Neural crest cell (in vitro differentiated cells): ENCODE measurements around the gene ACACB. TPM values are rescaled to one million over a fixed set of nuclear protein-coding genes. Genes with fewer than 3 reads are reported as not detected.

Source experiments
- DNase-seq: peaks from one replicate; pipeline ENCODE4 v3.0.0; 2021; ENCODE audit warnings: low read depth, mixed read lengths, low spot score
- H3K27ac Mint-ChIP-seq: one replicate; pipeline ENCODE4 v1.8.0; 2021; ENCODE audit warnings: mild to moderate bottlenecking, mixed read lengths; ENCODE audit not compliant: unreplicated experiment
- H3K27me3 Mint-ChIP-seq: 2 replicates; pipeline ENCODE4 v1.8.0; 2021; ENCODE audit warnings: low read depth, mild to moderate bottlenecking, mixed read lengths
- H3K36me3 Mint-ChIP-seq: 2 replicates; pipeline ENCODE4 v1.8.0; 2021; ENCODE audit warnings: low read depth, mild to moderate bottlenecking, mixed read lengths
- H3K4me1 Mint-ChIP-seq: 2 replicates; pipeline ENCODE4 v1.8.0; 2021; ENCODE audit warnings: mixed read lengths
- H3K4me3 Mint-ChIP-seq: one replicate; pipeline ENCODE4 v1.8.0; 2021; ENCODE audit warnings: mild to moderate bottlenecking, mixed read lengths
- H3K9me3 Mint-ChIP-seq: 2 replicates; pipeline ENCODE4 v1.8.0; 2021; ENCODE audit warnings: mixed read lengths
- total RNA-seq: library from RNA; stranded (reverse); gene quantifications from 2 replicates; pipeline ENCODE4 v1.2.1, GENCODE V29; 2021
- TF ChIP-seq, protein P1 (sequence below): fragments of 200-600 bp; sonication (generic); conservative IDR thresholded peaks from 2 replicates; pipeline ENCODE4 v1.5.0; 2021; ENCODE audit warnings: antibody characterized with exemption, mild to moderate bottlenecking

Gene ACACB
- total RNA-seq, 1 donor from 2014 or later = 15.9 TPM

DNA sequence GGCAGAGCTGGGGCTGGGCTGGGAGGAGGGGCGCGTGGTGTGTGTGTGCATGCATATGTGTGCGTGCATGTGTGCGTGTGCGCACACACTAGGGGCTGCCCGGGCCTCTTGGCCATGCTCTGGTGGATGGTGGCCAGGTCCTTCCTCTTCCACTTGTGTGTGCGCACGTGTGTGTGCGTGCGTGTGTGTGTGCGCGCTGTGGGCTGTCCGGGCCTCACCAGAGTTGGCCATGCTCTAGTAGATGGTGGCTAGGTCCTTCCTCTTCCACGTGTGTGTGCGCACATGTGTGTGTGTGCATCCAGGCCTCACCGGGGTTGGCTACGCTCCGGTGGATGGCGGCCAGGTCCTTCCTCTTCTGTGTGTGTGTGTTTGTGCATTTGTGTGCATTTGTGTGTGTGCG is 168.0 kb downstream of the ACACB start:
- H3K27me3 Mint-ChIP-seq = no peaks in the 10 kb centered on the region
- TF ChIP-seq, protein P1, sequence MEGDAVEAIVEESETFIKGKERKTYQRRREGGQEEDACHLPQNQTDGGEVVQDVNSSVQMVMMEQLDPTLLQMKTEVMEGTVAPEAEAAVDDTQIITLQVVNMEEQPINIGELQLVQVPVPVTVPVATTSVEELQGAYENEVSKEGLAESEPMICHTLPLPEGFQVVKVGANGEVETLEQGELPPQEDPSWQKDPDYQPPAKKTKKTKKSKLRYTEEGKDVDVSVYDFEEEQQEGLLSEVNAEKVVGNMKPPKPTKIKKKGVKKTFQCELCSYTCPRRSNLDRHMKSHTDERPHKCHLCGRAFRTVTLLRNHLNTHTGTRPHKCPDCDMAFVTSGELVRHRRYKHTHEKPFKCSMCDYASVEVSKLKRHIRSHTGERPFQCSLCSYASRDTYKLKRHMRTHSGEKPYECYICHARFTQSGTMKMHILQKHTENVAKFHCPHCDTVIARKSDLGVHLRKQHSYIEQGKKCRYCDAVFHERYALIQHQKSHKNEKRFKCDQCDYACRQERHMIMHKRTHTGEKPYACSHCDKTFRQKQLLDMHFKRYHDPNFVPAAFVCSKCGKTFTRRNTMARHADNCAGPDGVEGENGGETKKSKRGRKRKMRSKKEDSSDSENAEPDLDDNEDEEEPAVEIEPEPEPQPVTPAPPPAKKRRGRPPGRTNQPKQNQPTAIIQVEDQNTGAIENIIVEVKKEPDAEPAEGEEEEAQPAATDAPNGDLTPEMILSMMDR = no peak
- H3K9me3 Mint-ChIP-seq = no peaks in the 10 kb centered on the region
- no peak overlapping the region for H3K4me3 Mint-ChIP-seq
- H3K4me1 Mint-ChIP-seq = no peaks in the 10 kb centered on the region
- no peak overlapping the region for H3K27ac Mint-ChIP-seq
- no peak for DNase-seq
- no peaks in the 10 kb centered on the region for H3K36me3 Mint-ChIP-seq

DNA sequence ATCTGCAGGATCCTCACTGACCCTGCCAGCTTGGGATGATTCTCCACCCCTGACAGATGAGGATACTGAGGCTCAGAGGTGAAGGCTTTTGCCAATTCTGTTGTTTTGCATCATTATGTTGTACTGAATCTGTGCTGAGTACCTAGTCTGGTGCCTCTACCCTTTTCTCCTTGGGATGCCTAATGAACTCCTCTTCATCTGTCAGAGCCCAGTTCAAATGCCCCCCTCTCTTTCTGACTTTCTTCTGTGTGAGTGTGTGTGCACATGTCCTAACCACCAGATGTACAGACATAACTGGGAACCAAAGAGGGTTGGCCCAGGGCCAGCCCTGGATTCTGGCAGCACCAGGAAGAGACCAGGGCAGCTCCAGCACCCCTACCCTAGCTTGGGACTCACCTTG is 169.9 kb downstream of the ACACB start:
- Mint-ChIP-seq H3K27me3 (no peaks in the 10 kb centered on the region), H3K4me3 (no peak overlapping the region), H3K27ac (no peak overlapping the region), H3K9me3 (no peaks in the 10 kb centered on the region), H3K36me3 (no peaks in the 10 kb centered on the region), H3K4me1 (peaks cover 7% of the 10 kb centered on the region)
- TF ChIP-seq, protein P1 = no peak
- DNase-seq = no peak

DNA sequence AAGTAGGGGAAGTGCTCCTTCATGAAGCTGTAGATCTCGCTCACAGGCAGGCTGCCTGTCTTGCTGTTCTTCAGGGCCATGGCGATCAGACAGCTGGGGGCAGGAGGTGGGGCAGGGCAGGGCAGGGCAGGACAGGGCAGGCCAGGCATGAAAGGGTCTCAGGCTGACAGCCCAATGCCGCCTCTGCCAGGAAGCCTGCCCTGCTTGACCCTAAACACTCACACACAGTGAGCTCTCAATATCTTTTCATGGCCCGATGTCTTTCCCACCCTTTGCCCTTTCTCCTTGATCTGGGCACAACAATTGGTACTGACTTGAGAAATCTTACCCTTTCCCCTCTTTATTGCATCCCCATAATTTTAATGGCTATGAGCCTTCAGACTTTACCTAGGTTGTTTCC is 170.3 kb downstream of the ACACB start:
- no peak overlapping the region for H3K27ac Mint-ChIP-seq
- H3K4me3 Mint-ChIP-seq = no peak overlapping the region

DNA sequence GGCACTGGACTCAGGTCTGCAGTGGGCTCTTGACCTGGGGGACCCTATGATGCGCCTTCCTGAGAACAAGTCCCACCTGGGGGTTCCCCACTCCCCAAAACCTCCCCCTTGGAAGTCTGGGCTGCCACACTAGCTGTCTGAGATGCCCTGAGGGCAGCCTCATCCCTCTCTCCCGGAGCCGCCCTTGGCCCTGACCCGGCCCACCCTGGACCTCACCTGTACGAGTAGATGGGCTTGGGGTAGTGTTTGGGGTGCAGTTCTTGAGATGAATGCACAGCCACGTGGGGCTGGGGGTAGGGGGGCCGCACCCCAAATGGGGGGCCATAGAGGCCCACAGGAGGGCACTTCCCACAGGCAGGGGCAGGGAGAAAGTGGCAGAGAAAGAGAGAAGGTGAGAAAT is 170.8 kb downstream of the ACACB start:
- Mint-ChIP-seq H3K4me1 (peaks cover 12% of the 10 kb centered on the region), H3K36me3 (no peaks in the 10 kb centered on the region), H3K9me3 (no peaks in the 10 kb centered on the region), H3K27ac (no peak overlapping the region), H3K27me3 (no peaks in the 10 kb centered on the region), H3K4me3 (no peak overlapping the region)
- DNase-seq = no peak
- TF ChIP-seq, protein P1 = no peak

More for the DNA sequence above, 170.3 kb downstream of the ACACB start:
- Mint-ChIP-seq H3K9me3 (no peaks in the 10 kb centered on the region), H3K36me3 (no peaks in the 10 kb centered on the region), H3K4me1 (peaks cover 11% of the 10 kb centered on the region), H3K27me3 (no peaks in the 10 kb centered on the region)
- TF ChIP-seq, protein P1 = no peak
- DNase-seq = no peak

DNA sequence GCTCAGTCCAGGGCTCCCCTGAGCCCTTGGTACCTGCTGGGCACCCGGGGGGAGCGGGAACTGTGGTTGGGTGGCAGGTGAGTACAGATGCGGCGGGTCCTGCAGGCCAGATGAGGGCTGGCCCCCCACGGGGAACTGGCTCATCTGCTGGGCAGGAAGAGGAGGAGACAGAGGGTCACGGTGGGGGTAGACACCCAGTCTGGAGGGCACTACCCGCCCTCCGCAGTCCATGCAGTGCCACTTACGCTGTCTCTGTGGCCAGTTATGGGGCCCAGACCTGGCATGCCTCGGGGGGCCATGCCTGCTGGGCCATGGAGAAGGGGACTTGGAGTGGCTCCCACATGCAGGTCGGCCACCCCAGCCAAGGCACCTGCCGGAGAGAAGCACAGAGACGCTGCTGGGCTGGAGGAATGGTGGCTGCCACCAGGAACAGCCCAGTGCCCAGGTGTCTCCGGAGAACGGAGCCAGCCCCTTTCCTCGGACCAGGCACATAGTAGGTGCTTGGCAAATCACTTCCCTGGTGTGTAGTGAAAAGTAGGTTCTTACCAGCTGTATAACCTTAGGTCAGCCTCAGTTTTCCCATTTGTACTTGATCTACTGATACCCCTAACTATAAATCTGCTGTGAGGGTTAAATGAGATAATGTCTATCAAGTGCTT is 171.6 kb downstream of the ACACB start:
- no peak for DNase-seq
- Mint-ChIP-seq H3K27ac (no peak overlapping the region), H3K27me3 (no peaks in the 10 kb centered on the region), H3K4me3 (no peak overlapping the region), H3K4me1 (peaks cover 12% of the 10 kb centered on the region), H3K9me3 (no peaks in the 10 kb centered on the region), H3K36me3 (no peaks in the 10 kb centered on the region)
- TF ChIP-seq, protein P1 = no peak
